Spleen (tissue), 7 donors: ENCODE measurements around the gene PRKCQ.

Source experiments
- CTCF ChIP-seq, 11 experiments: fragments of 200-600 bp in 7 of 11; fragments of 450-650 bp in 4 of 11; sonication (generic) in 4 of 11; IDR thresholded peaks in 8 of 11; conservative IDR thresholded peaks in 3 of 11; 1 replicate in 7 of 11; 2 replicates in 4 of 11; pipeline versions ENCODE4 v1.4.0 to v1.8.0; 2016 to 2021; ENCODE audit warnings: antibody characterized with exemption in 11 of 11, inconsistent platforms in 4 of 11, mild to moderate bottlenecking in 1 of 11
- POLR2A ChIP-seq, 3 donors: fragments of 450-650 bp; IDR thresholded peaks; one replicate each; pipeline ENCODE4 v1.5.1; 2017; ENCODE audit warnings: antibody characterized with exemption in 3 of 3, mild to moderate bottlenecking in 1 of 3
- donor health status: DM: no; HTN: no; CAD: no; lungs with moderate emphysema.
- donor health status: DM: no; HTN: no; CAD: no.
- donor health status: DM: no; HTN: no; CAD: no.

GRCh38 chr10:6625428-6625827 lies 45.4 kb upstream of the PRKCQ start:
- TF ChIP-seq CTCF (IDR thresholded peaks at IDR 0.05 in 8 of 11, conservative IDR thresholded peaks at IDR 0.05 in 3 of 11) (no peak), POLR2A (IDR thresholded peaks at IDR 0.05) (no peak)
